Activated naive CD4-positive, alpha-beta T cell treated with anti-CD3 and anti-CD28 coated beads, Interleukin-2, amount 10 ng/mL, durations not matched to agents 7 days and 5 days (primary cell): Measurements from ENCODE around the gene LFNG.

Source experiments
- CTCF ChIA-PET: fragments of 350-600 bp; sonication (Branson Sonifier 250); formaldehyde crosslinking; loops from one replicate; lab custom pipeline; 2021; ENCODE audit warnings: antibody characterized with exemption; lab: Charles Lee
- DNase-seq: peaks from one replicate; pipeline ENCODE4 v3.0.0-alpha.2; 2020
- H3K27ac Mint-ChIP-seq: one replicate; pipeline ENCODE4 v1.8.0; 2021; ENCODE audit warnings: mild to moderate bottlenecking, moderate library complexity, mixed read lengths
- H3K27me3 Mint-ChIP-seq: one replicate; pipeline ENCODE4 v1.8.0; 2021; ENCODE audit warnings: mild to moderate bottlenecking, mixed read lengths
- H3K36me3 Mint-ChIP-seq: one replicate; pipeline ENCODE4 v1.8.0; 2021; ENCODE audit warnings: mixed read lengths
- H3K4me1 Mint-ChIP-seq: one replicate; pipeline ENCODE4 v1.8.0; 2021; ENCODE audit warnings: mixed read lengths
- H3K4me3 Mint-ChIP-seq: one replicate; pipeline ENCODE4 v1.8.0; 2021; ENCODE audit warnings: mild to moderate bottlenecking, moderate library complexity, mixed read lengths
- H3K9me3 Mint-ChIP-seq: one replicate; pipeline ENCODE4 v1.8.0; 2021; ENCODE audit warnings: mixed read lengths

LFNG gene

GRCh38 chr7:2503056-2503941 is 16.3 kb upstream of the LFNG start:
- CTCF ChIA-PET: no interaction called here
- H3K4me3 Mint-ChIP-seq: no peak overlapping the region
- H3K27ac Mint-ChIP-seq: no peak overlapping the region
- no peak for DNase-seq
- no peaks in the 10 kb centered on the region for H3K9me3 Mint-ChIP-seq
- no peaks in the 10 kb centered on the region for H3K36me3 Mint-ChIP-seq
- H3K4me1 Mint-ChIP-seq: peaks cover 15% of the 10 kb centered on the region
- H3K27me3 Mint-ChIP-seq: peaks cover 35% of the 10 kb centered on the region

GRCh38 chr7:2504128-2504888 is 15.3 kb upstream of the LFNG start:
- Mint-ChIP-seq H3K4me3 (no peak overlapping the region), H3K27me3 (peaks cover 25% of the 10 kb centered on the region), H3K9me3 (no peaks in the 10 kb centered on the region), H3K4me1 (peaks cover 25% of the 10 kb centered on the region), H3K27ac (peak overlapping the region; percentile 49), H3K36me3 (peaks cover 1% of the 10 kb centered on the region)
- CTCF ChIA-PET: interaction anchor here (0.6 kb wide), 1 partner anchor 36 kb away, joined by 4 read pairs; no protein-coding TSS in a partner anchor
- no peak for DNase-seq

GRCh38 chr7:2504889-2505375 is 14.6 kb upstream of the LFNG start:
- Mint-ChIP-seq H3K9me3 (no peaks in the 10 kb centered on the region), H3K27ac (no peak overlapping the region), H3K4me1 (peaks cover 31% of the 10 kb centered on the region), H3K27me3 (peaks cover 21% of the 10 kb centered on the region), H3K4me3 (no peak overlapping the region), H3K36me3 (peaks cover 1% of the 10 kb centered on the region)
- CTCF ChIA-PET: no interaction called here
- no peak for DNase-seq

GRCh38 chr7:2505401-2505800 is 14.2 kb upstream of the LFNG start:
- Mint-ChIP-seq H3K9me3 (no peaks in the 10 kb centered on the region), H3K4me3 (no peak overlapping the region), H3K4me1 (peaks cover 36% of the 10 kb centered on the region), H3K27ac (no peak overlapping the region), H3K27me3 (peaks cover 16% of the 10 kb centered on the region), H3K36me3 (peaks cover 1% of the 10 kb centered on the region)
- CTCF ChIA-PET: no interaction called here
- no peak for DNase-seq

- CTCF ChIA-PET: no interaction called here
- peaks cover 55% of the 10 kb centered on the region for H3K4me1 Mint-ChIP-seq
These were observed 12.2 kb upstream of the LFNG start for GRCh38 chr7:2507208-2507916.

GRCh38 chr7:2507917-2508306 is 11.7 kb upstream of the LFNG start:
- CTCF ChIA-PET: no interaction called here
- Mint-ChIP-seq H3K27ac (peak overlapping the region; percentile 97), H3K36me3 (peaks cover 1% of the 10 kb centered on the region), H3K4me1 (peaks cover 60% of the 10 kb centered on the region), H3K9me3 (no peaks in the 10 kb centered on the region), H3K4me3 (no peak overlapping the region), H3K27me3 (peaks cover 8% of the 10 kb centered on the region)
- no peak for DNase-seq

More at GRCh38 chr7:2507208-2507916, 12.2 kb upstream of the LFNG start:
- peak overlapping the region; percentile 97 for H3K27ac Mint-ChIP-seq
- peaks cover 1% of the 10 kb centered on the region for H3K36me3 Mint-ChIP-seq
- H3K27me3 Mint-ChIP-seq: peaks cover 8% of the 10 kb centered on the region
- H3K9me3 Mint-ChIP-seq: no peaks in the 10 kb centered on the region
- DNase-seq: no peak
- H3K4me3 Mint-ChIP-seq: no peak overlapping the region

- no peaks in the 10 kb centered on the region for H3K9me3 Mint-ChIP-seq
- peaks cover 3% of the 10 kb centered on the region for H3K27me3 Mint-ChIP-seq
- CTCF ChIA-PET: no interaction called here
- peak overlapping the region; percentile 97 for H3K27ac Mint-ChIP-seq
- peaks cover 64% of the 10 kb centered on the region for H3K4me1 Mint-ChIP-seq
- peak overlapping the region; percentile 76 for H3K4me3 Mint-ChIP-seq
- DNase-seq: peak; percentile 93
- H3K36me3 Mint-ChIP-seq: peaks cover 1% of the 10 kb centered on the region
These were observed 11.0 kb upstream of the LFNG start for GRCh38 chr7:2508327-2509215.

- peaks cover 1% of the 10 kb centered on the region for H3K36me3 Mint-ChIP-seq
- peak overlapping the region; percentile 76 for H3K4me3 Mint-ChIP-seq
- no peaks in the 10 kb centered on the region for H3K9me3 Mint-ChIP-seq
- peak overlapping the region; percentile 97 for H3K27ac Mint-ChIP-seq
- CTCF ChIA-PET: no interaction called here
- DNase-seq: no peak
- H3K27me3 Mint-ChIP-seq: peaks cover 3% of the 10 kb centered on the region
- peaks cover 64% of the 10 kb centered on the region for H3K4me1 Mint-ChIP-seq
These were observed 10.2 kb upstream of the LFNG start for GRCh38 chr7:2509298-2509906.

- peaks cover 64% of the 10 kb centered on the region for H3K4me1 Mint-ChIP-seq
- H3K27ac Mint-ChIP-seq: peak overlapping the region; percentile 97
- DNase-seq: no peak
- H3K27me3 Mint-ChIP-seq: peaks cover 3% of the 10 kb centered on the region
- H3K36me3 Mint-ChIP-seq: peaks cover 1% of the 10 kb centered on the region
- H3K4me3 Mint-ChIP-seq: peak overlapping the region; percentile 72
- CTCF ChIA-PET: interaction anchor here (0.6 to 1.3 kb wide), 2 partner anchors 11 to 41 kb away, joined by 3 to 4 read pairs; no protein-coding TSS in a partner anchor
- no peaks in the 10 kb centered on the region for H3K9me3 Mint-ChIP-seq
These were observed 9.3 kb upstream of the LFNG start for GRCh38 chr7:2510130-2510776.

- Mint-ChIP-seq H3K4me1 (peaks cover 64% of the 10 kb centered on the region), H3K27ac (peak overlapping the region; percentile 97), H3K4me3 (peak overlapping the region; percentile 72), H3K36me3 (peaks cover 1% of the 10 kb centered on the region), H3K27me3 (peaks cover 3% of the 10 kb centered on the region), H3K9me3 (no peaks in the 10 kb centered on the region)
- DNase-seq: peak; percentile 81
- CTCF ChIA-PET: interaction anchor here (1.3 kb wide), 1 partner anchor 10 kb away, joined by 4 read pairs; no protein-coding TSS in a partner anchor
These were observed 8.4 kb upstream of the LFNG start for GRCh38 chr7:2510909-2511768.

GRCh38 chr7:2511769-2512168 is 7.8 kb upstream of the LFNG start:
- Mint-ChIP-seq H3K9me3 (no peaks in the 10 kb centered on the region), H3K4me3 (peak overlapping the region; percentile 72), H3K4me1 (peaks cover 59% of the 10 kb centered on the region), H3K27me3 (peaks cover 8% of the 10 kb centered on the region), H3K36me3 (peaks cover 1% of the 10 kb centered on the region), H3K27ac (peak overlapping the region; percentile 97)
- DNase-seq: no peak
- CTCF ChIA-PET: no interaction called here

- Mint-ChIP-seq H3K36me3 (peaks cover 1% of the 10 kb centered on the region), H3K4me3 (peak overlapping the region; percentile 72), H3K4me1 (peaks cover 59% of the 10 kb centered on the region), H3K9me3 (no peaks in the 10 kb centered on the region), H3K27me3 (peaks cover 11% of the 10 kb centered on the region), H3K27ac (peak overlapping the region; percentile 97)
- CTCF ChIA-PET: no interaction called here
- DNase-seq: no peak
These were observed 7.4 kb upstream of the LFNG start for GRCh38 chr7:2512179-2512661.
